Astrocyte (in vitro differentiated cells and primary cell): Measurements from ENCODE around the gene SLC6A19. TPM values are rescaled to one million over a fixed set of nuclear protein-coding genes. Genes with fewer than 3 reads are reported as not detected.

Experiments used
- DNase-seq: peaks from one replicate; pipeline ENCODE4 v3.0.0-alpha.2; 2010; ENCODE audit warnings: low read depth
- FAIRE-seq: peaks from 2 replicates; lab custom pipeline; 2011; peaks lifted over from hg19 to GRCh38; lab: Jason Lieb, UNC
- H2AFZ ChIP-seq: 2 replicates; pipeline ENCODE4 v1.6.0; 2012; ENCODE audit warnings: low read depth, low read length, inconsistent platforms
- H3K27ac ChIP-seq: 2 replicates; pipeline ENCODE4 v1.5.1; 2011; ENCODE audit warnings: low read depth, low read length, inconsistent platforms
- H3K27me3 ChIP-seq: 2 replicates; pipeline ENCODE4 v1.6.0; 2011; ENCODE audit warnings: low read length, inconsistent platforms; ENCODE audit not compliant: insufficient read depth
- H3K36me3 ChIP-seq: 2 replicates; pipeline ENCODE4 v1.5.1; 2011; ENCODE audit warnings: low read length, inconsistent platforms; ENCODE audit not compliant: insufficient read depth
- H3K4me1 ChIP-seq: 2 replicates; pipeline ENCODE4 v1.5.1; 2011; ENCODE audit warnings: low read length, inconsistent platforms; ENCODE audit not compliant: insufficient read depth
- H3K4me2 ChIP-seq: 2 replicates; pipeline ENCODE4 v1.6.0; 2012; ENCODE audit warnings: low read length, inconsistent platforms
- H3K4me3 ChIP-seq: 2 replicates; pipeline ENCODE4 v1.5.1; 2011; ENCODE audit warnings: low read depth, mild to moderate bottlenecking, low read length, inconsistent platforms; ENCODE audit not compliant: insufficient read depth
- H3K79me2 ChIP-seq: 2 replicates; pipeline ENCODE4 v1.6.0; 2012; ENCODE audit warnings: mild to moderate bottlenecking, low read length, inconsistent platforms; ENCODE audit not compliant: insufficient read depth
- H3K9ac ChIP-seq: 2 replicates; pipeline ENCODE4 v1.6.0; 2012; ENCODE audit warnings: mild to moderate bottlenecking, low read length, inconsistent platforms
- H3K9me3 ChIP-seq: 2 replicates; pipeline ENCODE4 v1.5.1; 2012; ENCODE audit warnings: low read depth, mild to moderate bottlenecking, low read length, inconsistent platforms; ENCODE audit not compliant: insufficient read depth
- H4K20me1 ChIP-seq: 2 replicates; pipeline ENCODE4 v1.6.0; 2012; ENCODE audit warnings: low read length, inconsistent platforms; ENCODE audit not compliant: insufficient read depth
- H3K27ac Mint-ChIP-seq: one replicate; pipeline ENCODE4 v1.8.0; 2021; ENCODE audit warnings: mild to moderate bottlenecking, mixed read lengths; ENCODE audit not compliant: unreplicated experiment
- H3K27me3 Mint-ChIP-seq: one replicate; pipeline ENCODE4 v1.8.0; 2021; ENCODE audit warnings: low read depth, mixed read lengths; ENCODE audit not compliant: unreplicated experiment
- H3K36me3 Mint-ChIP-seq: one replicate; pipeline ENCODE4 v1.8.0; 2021; ENCODE audit warnings: low read depth, mixed read lengths; ENCODE audit not compliant: unreplicated experiment
- H3K4me1 Mint-ChIP-seq: one replicate; pipeline ENCODE4 v1.8.0; 2021; ENCODE audit warnings: low read depth, mixed read lengths; ENCODE audit not compliant: unreplicated experiment
- H3K4me3 Mint-ChIP-seq: one replicate; pipeline ENCODE4 v1.8.0; 2021; ENCODE audit warnings: mild to moderate bottlenecking, moderate library complexity, mixed read lengths; ENCODE audit not compliant: unreplicated experiment
- H3K9me3 Mint-ChIP-seq: one replicate; pipeline ENCODE4 v1.8.0; 2021; ENCODE audit warnings: mild to moderate bottlenecking, mixed read lengths; ENCODE audit not compliant: unreplicated experiment
- CTCF ChIP-seq: IDR thresholded peaks from 2 replicates; pipeline ENCODE4 v1.5.1; 2011; ENCODE audit warnings: low read depth, mild to moderate bottlenecking, inconsistent platforms, low read length, moderate library complexity; ENCODE audit not compliant: insufficient read depth
- EZH2 ChIP-seq: IDR thresholded peaks from 2 replicates; pipeline ENCODE4 v1.6.1; 2012; ENCODE audit warnings: mild to moderate bottlenecking, low read length, inconsistent platforms; ENCODE audit not compliant: insufficient read depth
- total RNA-seq: library from RNA; stranded (reverse); gene quantifications from 2 replicates; pipeline ENCODE4 v1.2.1, GENCODE V29; 2021

The SLC6A19 gene
- total RNA-seq, 1 donor from 2014 or later: not detected

GRCh38 chr5:1195916-1196315 lies 5.5 kb upstream of the SLC6A19 start:
- Histone ChIP-seq H3K27ac (no peak overlapping the region), H3K27me3 (peaks cover 2% of the 10 kb centered on the region), H4K20me1 (no peaks in the 10 kb centered on the region), H3K9ac (no peak overlapping the region), H3K4me2 (no peak overlapping the region), H3K4me1 (no peaks in the 10 kb centered on the region), H3K79me2 (no peaks in the 10 kb centered on the region), H2AFZ (no peak overlapping the region), H3K4me3 (no peak overlapping the region), H3K9me3 (no peaks in the 10 kb centered on the region), H3K36me3 (no peaks in the 10 kb centered on the region)
- H3K36me3 Mint-ChIP-seq: no peaks in the 10 kb centered on the region
- H3K4me3 Mint-ChIP-seq: no peak overlapping the region
- peaks cover 36% of the 10 kb centered on the region for H3K27me3 Mint-ChIP-seq
- H3K9me3 Mint-ChIP-seq: peaks cover 3% of the 10 kb centered on the region
- DNase-seq (no peak), FAIRE-seq (no peak)
- TF ChIP-seq CTCF (no peak), EZH2 (no peak)
- H3K27ac Mint-ChIP-seq: no peak overlapping the region
- no peaks in the 10 kb centered on the region for H3K4me1 Mint-ChIP-seq

DNA sequence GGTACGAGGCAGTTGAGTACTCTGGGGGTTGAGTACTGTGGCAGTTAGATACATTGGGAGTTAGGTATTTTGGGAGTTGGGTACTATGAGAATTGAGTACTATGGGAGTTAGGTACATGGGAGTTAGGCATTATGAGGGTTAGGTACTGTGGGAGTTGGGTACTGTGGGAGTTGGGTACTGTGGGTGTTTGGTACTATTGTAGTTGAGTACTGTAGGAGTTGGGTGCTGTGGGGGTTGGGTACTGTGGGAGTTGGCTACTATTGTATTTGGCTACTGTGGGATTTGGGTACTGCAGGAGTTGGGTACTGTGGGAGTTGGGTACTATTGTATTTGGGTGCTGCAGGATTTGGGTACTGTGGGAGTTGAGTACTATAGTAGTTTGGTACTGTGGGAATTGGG lies 4.8 kb upstream of the SLC6A19 start:
- no peak overlapping the region for H2AFZ ChIP-seq
- Mint-ChIP-seq H3K4me3 (no peak overlapping the region), H3K9me3 (peaks cover 3% of the 10 kb centered on the region), H3K4me1 (no peaks in the 10 kb centered on the region), H3K27ac (no peak overlapping the region), H3K36me3 (no peaks in the 10 kb centered on the region), H3K27me3 (peaks cover 35% of the 10 kb centered on the region)
- H3K4me3 ChIP-seq: no peak overlapping the region
- no peak overlapping the region for H3K4me2 ChIP-seq
- DNase-seq (no peak), FAIRE-seq (no peak)
- TF ChIP-seq EZH2 (no peak), CTCF (no peak)
- H4K20me1 ChIP-seq: no peaks in the 10 kb centered on the region
- H3K9ac ChIP-seq: no peak overlapping the region
- no peak overlapping the region for H3K27ac ChIP-seq
- H3K9me3 ChIP-seq: no peaks in the 10 kb centered on the region
- H3K79me2 ChIP-seq: no peaks in the 10 kb centered on the region
- no peaks in the 10 kb centered on the region for H3K4me1 ChIP-seq
- H3K36me3 ChIP-seq: no peaks in the 10 kb centered on the region
- peaks cover 2% of the 10 kb centered on the region for H3K27me3 ChIP-seq

GRCh38 chr5:1197876-1198666 lies 3.3 kb upstream of the SLC6A19 start:
- no peak overlapping the region for H3K9ac ChIP-seq
- no peak overlapping the region for H2AFZ ChIP-seq
- H3K27me3 Mint-ChIP-seq: peaks cover 35% of the 10 kb centered on the region
- H3K4me1 ChIP-seq: no peaks in the 10 kb centered on the region
- H3K27ac Mint-ChIP-seq: no peak overlapping the region
- no peaks in the 10 kb centered on the region for H3K4me1 Mint-ChIP-seq
- H3K79me2 ChIP-seq: no peaks in the 10 kb centered on the region
- H3K9me3 Mint-ChIP-seq: peaks cover 3% of the 10 kb centered on the region
- no peak overlapping the region for H3K4me2 ChIP-seq
- no peak overlapping the region for H3K4me3 Mint-ChIP-seq
- TF ChIP-seq EZH2 (no peak), CTCF (no peak)
- peaks cover 2% of the 10 kb centered on the region for H3K27me3 ChIP-seq
- no peaks in the 10 kb centered on the region for H3K36me3 Mint-ChIP-seq
- no peak overlapping the region for H3K4me3 ChIP-seq
- DNase-seq (no peak), FAIRE-seq (no peak)
- H3K36me3 ChIP-seq: no peaks in the 10 kb centered on the region
- H4K20me1 ChIP-seq: no peaks in the 10 kb centered on the region
- no peaks in the 10 kb centered on the region for H3K9me3 ChIP-seq
- H3K27ac ChIP-seq: no peak overlapping the region
